Right forelimb (tissue), 1 donor: Measurements from ENCODE around the gene ZSCAN16.
"Not testable (repeated sequence)": the region's sequence is repeated elsewhere in the genome, so short reads cannot be mapped to it uniquely, and the experiment has no call there.

Experiments
- DNase-seq: peaks from one replicate; pipeline ENCODE4 v3.0.0-alpha.2; 2018

ZSCAN16 gene

GRCh38 chr6:28124350-28124970, at the start of gene ZSCAN16:
ZSCAN16 (plus strand) TSS chr6:28124609; CDS start chr6:28125444, 835 bp downstream.
- DNase-seq, result peak; percentile 83

- no peak for DNase-seq
Measured at GRCh38 chr6:28078050-28078449, 46.4 kb upstream of the ZSCAN16 start.

- DNase-seq, result no peak
Measured at GRCh38 chr6:28078836-28079235, 45.6 kb upstream of the ZSCAN16 start.

- DNase-seq, result not testable (repeated sequence)
Measured at GRCh38 chr6:28080381-28080630, 44.1 kb upstream of the ZSCAN16 start, which contains the start of gene ZNF165. ZNF165 (plus strand) TSS chr6:28080568; CDS start chr6:28085481, 4,913 bp downstream.

GRCh38 chr6:28080631-28081485, 43.6 kb upstream of the ZSCAN16 start:
- peak; percentile 97 for DNase-seq

- no peak for DNase-seq
Measured at GRCh38 chr6:28081486-28081751, 43.0 kb upstream of the ZSCAN16 start.

GRCh38 chr6:28082939-28083338, 41.5 kb upstream of the ZSCAN16 start:
- DNase-seq, result no peak

GRCh38 chr6:28089054-28089453, 35.4 kb upstream of the ZSCAN16 start:
- DNase-seq, result no peak

GRCh38 chr6:28090917-28091586, 33.4 kb upstream of the ZSCAN16 start:
- no peak for DNase-seq

GRCh38 chr6:28102222-28102621, 22.2 kb upstream of the ZSCAN16 start:
- not testable (repeated sequence) for DNase-seq

- not testable (repeated sequence) for DNase-seq
Measured at GRCh38 chr6:28102699-28103098, 21.7 kb upstream of the ZSCAN16 start.

GRCh38 chr6:28104392-28105244, 19.8 kb upstream of the ZSCAN16 start:
- peak; percentile 88 for DNase-seq

- DNase-seq, result no peak
Measured at GRCh38 chr6:28105245-28105639, 19.2 kb upstream of the ZSCAN16 start.

GRCh38 chr6:28107506-28107905, 16.9 kb upstream of the ZSCAN16 start:
- no peak for DNase-seq

GRCh38 chr6:28111964-28112363, 12.4 kb upstream of the ZSCAN16 start:
- no peak for DNase-seq

- no peak for DNase-seq
Measured at GRCh38 chr6:28115799-28116198, 8.6 kb upstream of the ZSCAN16 start.

GRCh38 chr6:28117386-28118050, 6.9 kb upstream of the ZSCAN16 start:
- no peak for DNase-seq

- DNase-seq, result no peak
Measured at GRCh38 chr6:28118217-28118616, 6.2 kb upstream of the ZSCAN16 start.

GRCh38 chr6:28121876-28122275, 2.5 kb upstream of the ZSCAN16 start:
- DNase-seq, result no peak

GRCh38 chr6:28122283-28122682, 2.1 kb upstream of the ZSCAN16 start:
- not testable (repeated sequence) for DNase-seq

GRCh38 chr6:28124971-28125353, 553 bp downstream of the ZSCAN16 start:
- no peak for DNase-seq

- DNase-seq, result no peak
Measured at GRCh38 chr6:28125401-28125800, 992 bp downstream of the ZSCAN16 start.

- no peak for DNase-seq
Measured at GRCh38 chr6:28134015-28134414, 9.6 kb downstream of the ZSCAN16 start.
